SK-N-SH (cell line): ENCODE data around the gene TM9SF3.

Experiments
- CTCF ChIP-seq: fragments of 200-600 bp; sonication (generic); IDR thresholded peaks from 2 replicates; pipeline ENCODE4 v1.6.1; 2017; ENCODE audit warnings: antibody characterized with exemption, mild to moderate bottlenecking, moderate library complexity
- FOSL2 ChIP-seq: IDR thresholded peaks from 2 replicates; pipeline ENCODE4 v1.4.0; 2012; ENCODE audit warnings: low read depth, mild to moderate bottlenecking, moderate library complexity, borderline replicate concordance
- MAX ChIP-seq: IDR thresholded peaks from 2 replicates; pipeline ENCODE4 v1.4.0; 2012; ENCODE audit warnings: low read depth
- RFX5 ChIP-seq: IDR thresholded peaks from 2 replicates; pipeline ENCODE4 v1.6.1; 2012; ENCODE audit warnings: mild to moderate bottlenecking, improper control_type of control experiment, low read length
- TAF1 ChIP-seq: IDR thresholded peaks from 2 replicates; pipeline ENCODE4 v1.6.1; 2012; ENCODE audit warnings: low read depth, mild to moderate bottlenecking, low read length, moderate library complexity, borderline replicate concordance
- TF ChIP-seq, protein P1 (sequence below): IDR thresholded peaks from 2 replicates; pipeline ENCODE4 v1.6.1; 2012; ENCODE audit warnings: mild to moderate bottlenecking, low read depth, low read length, moderate library complexity

GRCh38 chr10:96606216-96606615 lies 19.4 kb upstream of the TM9SF3 start:
- TF ChIP-seq RFX5 (no peak), FOSL2 (no peak), MAX (no peak), CTCF (no peak), TAF1 (no peak)
- TF ChIP-seq, protein P1, sequence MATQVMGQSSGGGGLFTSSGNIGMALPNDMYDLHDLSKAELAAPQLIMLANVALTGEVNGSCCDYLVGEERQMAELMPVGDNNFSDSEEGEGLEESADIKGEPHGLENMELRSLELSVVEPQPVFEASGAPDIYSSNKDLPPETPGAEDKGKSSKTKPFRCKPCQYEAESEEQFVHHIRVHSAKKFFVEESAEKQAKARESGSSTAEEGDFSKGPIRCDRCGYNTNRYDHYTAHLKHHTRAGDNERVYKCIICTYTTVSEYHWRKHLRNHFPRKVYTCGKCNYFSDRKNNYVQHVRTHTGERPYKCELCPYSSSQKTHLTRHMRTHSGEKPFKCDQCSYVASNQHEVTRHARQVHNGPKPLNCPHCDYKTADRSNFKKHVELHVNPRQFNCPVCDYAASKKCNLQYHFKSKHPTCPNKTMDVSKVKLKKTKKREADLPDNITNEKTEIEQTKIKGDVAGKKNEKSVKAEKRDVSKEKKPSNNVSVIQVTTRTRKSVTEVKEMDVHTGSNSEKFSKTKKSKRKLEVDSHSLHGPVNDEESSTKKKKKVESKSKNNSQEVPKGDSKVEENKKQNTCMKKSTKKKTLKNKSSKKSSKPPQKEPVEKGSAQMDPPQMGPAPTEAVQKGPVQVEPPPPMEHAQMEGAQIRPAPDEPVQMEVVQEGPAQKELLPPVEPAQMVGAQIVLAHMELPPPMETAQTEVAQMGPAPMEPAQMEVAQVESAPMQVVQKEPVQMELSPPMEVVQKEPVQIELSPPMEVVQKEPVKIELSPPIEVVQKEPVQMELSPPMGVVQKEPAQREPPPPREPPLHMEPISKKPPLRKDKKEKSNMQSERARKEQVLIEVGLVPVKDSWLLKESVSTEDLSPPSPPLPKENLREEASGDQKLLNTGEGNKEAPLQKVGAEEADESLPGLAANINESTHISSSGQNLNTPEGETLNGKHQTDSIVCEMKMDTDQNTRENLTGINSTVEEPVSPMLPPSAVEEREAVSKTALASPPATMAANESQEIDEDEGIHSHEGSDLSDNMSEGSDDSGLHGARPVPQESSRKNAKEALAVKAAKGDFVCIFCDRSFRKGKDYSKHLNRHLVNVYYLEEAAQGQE: no peak
